Measurements from ENCODE around the gene PFKFB3. TPM values are rescaled to one million over a fixed set of nuclear protein-coding genes. Genes with fewer than 3 reads are reported as not detected.
"Not testable (repeated sequence)": the region's sequence is repeated elsewhere in the genome, so short reads cannot be mapped to it uniquely, and the experiment has no call there.

PFKFB3 gene
- polyA plus RNA-seq, 3 donors = 54.6 to 594 (median 123) TPM

GRCh38 chr10:6175329-6176055 lies 27.2 kb upstream of the PFKFB3 start:
- 72 to 87% (median 84%) methylated on average over 16 of the region's 16 CpGs for WGBS, 3 donors
- H3K27ac ChIP-seq (ENCODE audit: low read depth, low read length) = no peak overlapping the region

GRCh38 chr10:6176691-6177231 lies 26.0 kb upstream of the PFKFB3 start:
- WGBS, 3 donors = 36 to 80% (median 59%) methylated on average over 8 of the region's 8 CpGs
- no peak overlapping the region for H3K27ac ChIP-seq (ENCODE audit: low read depth, low read length)

- H3K27ac ChIP-seq (ENCODE audit: low read depth, low read length) = no peak overlapping the region
- 67 to 89% (median 87%) methylated on average over 9 of the region's 9 CpGs for WGBS, 3 donors
Observed at GRCh38 chr10:6177880-6178281, 24.9 kb upstream of the PFKFB3 start.

GRCh38 chr10:6178581-6178980 lies 24.2 kb upstream of the PFKFB3 start:
- no peak overlapping the region for H3K27ac ChIP-seq (ENCODE audit: low read depth, low read length)
- WGBS, 3 donors = 61 to 77% (median 76%) methylated on average over 17 of the region's 17 CpGs

- no peak overlapping the region for H3K27ac ChIP-seq (ENCODE audit: low read depth, low read length)
- 65 to 68% (median 68%) methylated on average over 8 of the region's 8 CpGs for WGBS, 3 donors
Observed at GRCh38 chr10:6179078-6179477, 23.7 kb upstream of the PFKFB3 start.

GRCh38 chr10:6180480-6181110 lies 22.1 kb upstream of the PFKFB3 start:
- H3K27ac ChIP-seq (ENCODE audit: low read depth, low read length) = no peak overlapping the region
- 82 to 95% (median 93%) methylated on average over 4 of the region's 4 CpGs for WGBS, 3 donors

- H3K27ac ChIP-seq (ENCODE audit: low read depth, low read length) = no peak overlapping the region
- 94 to 100% (median 98%) methylated on average over 6 of the region's 6 CpGs for WGBS, 3 donors
Observed at GRCh38 chr10:6181249-6181648, 21.5 kb upstream of the PFKFB3 start.

- no peak overlapping the region for H3K27ac ChIP-seq (ENCODE audit: low read depth, low read length)
- WGBS, 3 donors = 62 to 64% (median 63%) methylated on average over 16 of the region's 16 CpGs
Observed at GRCh38 chr10:6182454-6183098, 20.2 kb upstream of the PFKFB3 start.

GRCh38 chr10:6185039-6185716 lies 17.6 kb upstream of the PFKFB3 start:
- WGBS, 3 donors = 85 to 88% (median 86%) methylated on average over 18 of the region's 18 CpGs
- no peak overlapping the region for H3K27ac ChIP-seq (ENCODE audit: low read depth, low read length)

GRCh38 chr10:6186894-6187256 lies 15.9 kb upstream of the PFKFB3 start:
- 85 to 93% (median 90%) methylated on average over 9 of the region's 9 CpGs for WGBS, 3 donors

GRCh38 chr10:6187278-6187677 lies 15.5 kb upstream of the PFKFB3 start:
- no peak overlapping the region for H3K27ac ChIP-seq (ENCODE audit: low read depth, low read length)
- 85 to 93% (median 86%) methylated on average over 6 of the region's 6 CpGs for WGBS, 3 donors

More at GRCh38 chr10:6186894-6187256, 15.9 kb upstream of the PFKFB3 start:
- H3K27ac ChIP-seq (ENCODE audit: low read depth, low read length) = no peak overlapping the region

- WGBS, 3 donors = 92 to 97% (median 93%) methylated on average over 9 of the region's 9 CpGs
- not testable (repeated sequence) for H3K27ac ChIP-seq (ENCODE audit: low read depth, low read length)
Observed at GRCh38 chr10:6190033-6190432, 12.7 kb upstream of the PFKFB3 start.

- H3K27ac ChIP-seq (ENCODE audit: low read depth, low read length) = no peak overlapping the region
- WGBS, 3 donors = 66 to 74% (median 72%) methylated on average over 8 of the region's 8 CpGs
Observed at GRCh38 chr10:6191147-6191546, 11.6 kb upstream of the PFKFB3 start.

GRCh38 chr10:6191569-6191968 lies 11.2 kb upstream of the PFKFB3 start:
- WGBS, 3 donors = 67 to 92% (median 90%) methylated on average over 19 of the region's 19 CpGs
- H3K27ac ChIP-seq (ENCODE audit: low read depth, low read length) = no peak overlapping the region

- WGBS, 3 donors = 65 to 98% (median 94%) methylated on average over 5 of the region's 5 CpGs
- not testable (repeated sequence) for H3K27ac ChIP-seq (ENCODE audit: low read depth, low read length)
Observed at GRCh38 chr10:6193342-6193741, 9.4 kb upstream of the PFKFB3 start.

GRCh38 chr10:6194311-6194710 lies 8.4 kb upstream of the PFKFB3 start:
- H3K27ac ChIP-seq (ENCODE audit: low read depth, low read length) = no peak overlapping the region
- 96 to 98% (median 97%) methylated on average over 6 of the region's 6 CpGs for whole genome bisulfite sequencing, 3 donors

GRCh38 chr10:6195376-6195775 lies 7.4 kb upstream of the PFKFB3 start:
- no peak overlapping the region for H3K27ac ChIP-seq (ENCODE audit: low read depth, low read length)
- WGBS, 3 donors = 78 to 85% (median 79%) methylated on average over 6 of the region's 6 CpGs

- no peak overlapping the region for H3K27ac ChIP-seq (ENCODE audit: low read depth, low read length)
- WGBS, 3 donors = 57 to 76% (median 57%) methylated on average over 9 of the region's 9 CpGs
Observed at GRCh38 chr10:6195846-6196245, 6.9 kb upstream of the PFKFB3 start.

- H3K27ac ChIP-seq (ENCODE audit: low read depth, low read length) = peak overlapping the region; percentile 10
- WGBS, 3 donors = 85 to 94% (median 91%) methylated on average over 6 of the region's 6 CpGs
Observed at GRCh38 chr10:6196524-6196923, 6.2 kb upstream of the PFKFB3 start.

Measured in adipose tissue (tissue), 3 donors.